T-helper 2 cell treated with Interferon-gamma antibody and Interleukin-4, amounts not matched to agents 100 ng/mL and 5 ng/mL, for 36 hours (primary cell): Measurements from ENCODE around the gene RNASE9. TPM values are rescaled to one million over a fixed set of nuclear protein-coding genes. Genes with fewer than 3 reads are reported as not detected.
"Not testable (repeated sequence)": the region's sequence is repeated elsewhere in the genome, so short reads cannot be mapped to it uniquely, and the experiment has no call there.

ENCODE experiments used
- intact Hi-C: fragments of 100-400 bp; cut with micrococcal nuclease; formaldehyde crosslinking; loops from one replicate; pipeline ENCODE4 v1.15.1; 2023
- total RNA-seq: library from RNA; stranded (reverse); gene quantifications from 2 replicates; pipeline ENCODE4 v1.2.3, GENCODE V29; 2022

Gene RNASE9
- total RNA-seq, 1 donor from 2014 or later: not detected

- intact Hi-C loops: no loop called here
These were observed 36.8 kb downstream of the RNASE9 start for GRCh38 chr14:20524027-20524426.

- intact Hi-C loops: no loop called here
These were observed 38.5 kb downstream of the RNASE9 start for GRCh38 chr14:20522332-20522731.

- intact Hi-C loops: no loop called here
These were observed 43.9 kb downstream of the RNASE9 start for GRCh38 chr14:20516921-20517320.

GRCh38 chr14:20515846-20516245 is 45.0 kb downstream of the RNASE9 start:
- intact Hi-C loops: no loop called here

GRCh38 chr14:20512177-20512905 is 48.5 kb downstream of the RNASE9 start:
- intact Hi-C loops: no loop called here

- intact Hi-C loops: no loop called here
These were observed 52.5 kb downstream of the RNASE9 start for GRCh38 chr14:20508367-20508766.

GRCh38 chr14:20507537-20507936 is 53.3 kb downstream of the RNASE9 start:
- intact Hi-C loops: not testable (repeated sequence)

GRCh38 chr14:20506752-20507151 is 54.1 kb downstream of the RNASE9 start:
- intact Hi-C loops: not testable (repeated sequence)

GRCh38 chr14:20506276-20506675 is 54.6 kb downstream of the RNASE9 start:
- intact Hi-C loops: not testable (repeated sequence)

Other genes starting within 250 kb of the RNASE9 start
- gene CCNB1IP1, start 227.8 kb downstream of the RNASE9 start, total RNA-seq: 26.3 and 28.5 TPM in 2 replicates
- 28.5 and 32.7 TPM in 2 replicates for gene PARP2, start 217.4 kb downstream of the RNASE9 start, total RNA-seq
- gene TEP1, start 147.5 kb downstream of the RNASE9 start, total RNA-seq: 35.3 and 36.3 TPM in 2 replicates
- 0.05 and 0.11 TPM in 2 replicates for gene KLHL33, start 124.9 kb downstream of the RNASE9 start, total RNA-seq
- 64.5 and 66.6 TPM in 2 replicates for gene OSGEP, start 106.2 kb downstream of the RNASE9 start, total RNA-seq
- 169 and 170 TPM in 2 replicates for gene APEX1, start 105.8 kb downstream of the RNASE9 start, total RNA-seq
- gene PIP4P1, start 99.6 kb downstream of the RNASE9 start, total RNA-seq: 34.2 and 36.1 TPM in 2 replicates
- gene PNP, start 91.6 kb downstream of the RNASE9 start, total RNA-seq: 158 and 160 TPM in 2 replicates
- 0.50 and 0.52 TPM in 2 replicates for gene RNASE10, start 55.5 kb downstream of the RNASE9 start, total RNA-seq
- not detected in 2 replicates for gene RNASE11, start 27.0 kb upstream of the RNASE9 start, total RNA-seq
- not detected in 2 replicates for gene RNASE12, start 30.3 kb upstream of the RNASE9 start, total RNA-seq
- gene OR6S1, start 80.6 kb upstream of the RNASE9 start, total RNA-seq: not detected in 2 replicates
- gene RNASE4, start 123.5 kb upstream of the RNASE9 start, total RNA-seq: 1.2 and 1.3 TPM in 2 replicates
- 0.77 and 0.98 TPM in 2 replicates for gene ANG, start 127.7 kb upstream of the RNASE9 start, total RNA-seq
- not detected in 2 replicates for gene EDDM3A, start 184.8 kb upstream of the RNASE9 start, total RNA-seq
- gene EDDM3B, start 207.4 kb upstream of the RNASE9 start, total RNA-seq: not detected in 2 replicates
- gene RNASE6, start 220.2 kb upstream of the RNASE9 start, total RNA-seq: 3.3 and 3.5 TPM in 2 replicates
- gene RNASE1, start 241.8 kb upstream of the RNASE9 start, total RNA-seq: not detected in 2 replicates